Retinal pigment epithelial cell (primary cell): ENCODE results near the gene KCND3.
"Not testable (repeated sequence)": the region's sequence is repeated elsewhere in the genome, so short reads cannot be mapped to it uniquely, and the experiment has no call there.

Experiments used
- DNase-seq: peaks from one replicate; pipeline ENCODE4 v3.0.0-alpha.2; 2010; ENCODE audit warnings: low read depth
- H3K4me3 ChIP-seq: 2 replicates; pipeline ENCODE4 v1.5.1; 2011; ENCODE audit warnings: mild to moderate bottlenecking, low read length, control low read depth, moderate library complexity
- CTCF ChIP-seq: conservative IDR thresholded peaks from 2 replicates; pipeline ENCODE4 v1.5.1; 2011; ENCODE audit warnings: low read depth, low read length, control low read depth, inconsistent platforms

KCND3 gene

GRCh38 chr1:111745675-111746613 lies 243.5 kb downstream of the KCND3 start:
- DNase-seq: no peak
- TF ChIP-seq CTCF: no peak
- H3K4me3 ChIP-seq: no peak overlapping the region

- no peak for DNase-seq
- no peak overlapping the region for H3K4me3 ChIP-seq
- no peak for TF ChIP-seq CTCF
These were observed 245.8 kb downstream of the KCND3 start for GRCh38 chr1:111743679-111744101.

- DNase-seq: no peak
- no peak for TF ChIP-seq CTCF
These were observed 246.4 kb downstream of the KCND3 start for GRCh38 chr1:111742938-111743549.

GRCh38 chr1:111742292-111742691 lies 247.2 kb downstream of the KCND3 start:
- H3K4me3 ChIP-seq, DNase-seq: not testable (repeated sequence)

More at GRCh38 chr1:111742938-111743549, 246.4 kb downstream of the KCND3 start:
- H3K4me3 ChIP-seq: no peak overlapping the region

- peak; percentile 4 for TF ChIP-seq CTCF
- peak overlapping the region; percentile 49 for H3K4me3 ChIP-seq
- peak; percentile 26 for DNase-seq
These were observed 249.3 kb downstream of the KCND3 start for GRCh38 chr1:111739925-111740765.

- DNase-seq: peak; percentile 24
- peak within 1 kb of the TSS; percentile 49 for H3K4me3 ChIP-seq
- TF ChIP-seq CTCF: no peak
These were observed 250.1 kb downstream of the KCND3 start, which contains the start of gene INKA2 for GRCh38 chr1:111739194-111739924. Gene INKA2, minus strand, starts transcription at chr1:111739395. Its CDS starts 153 bp downstream, at chr1:111739242.
